Spinal cord (tissue), 10 donors: ENCODE results near the gene CHRNA1. TPM values are rescaled to one million over a fixed set of nuclear protein-coding genes. Genes with fewer than 3 reads are reported as not detected.
A peak's percentile ranks its signal among the peaks of the same experiment; 100 is the strongest.

Experiments used
- DNase-seq, 6 donors: peaks; one replicate each; pipeline versions ENCODE4 v3.0.0 to v3.0.0-alpha.2; 2013 to 2015; ENCODE audit warnings: low spot score in 6 of 6, low read depth in 4 of 6
- H3K27ac ChIP-seq: one replicate; pipeline ENCODE4 v1.5.1; 2013; ENCODE audit warnings: low read depth, low read length, control low read depth
- H3K27me3 ChIP-seq: one replicate; pipeline ENCODE4 v1.6.1; 2013; ENCODE audit warnings: low read length; ENCODE audit not compliant: control insufficient read depth, insufficient read depth
- H3K36me3 ChIP-seq: one replicate; pipeline ENCODE4 v1.6.1; 2013; ENCODE audit warnings: low read length; ENCODE audit not compliant: control insufficient read depth, insufficient read depth
- H3K4me1 ChIP-seq: one replicate; pipeline ENCODE4 v1.6.1; 2013; ENCODE audit warnings: low read length; ENCODE audit not compliant: control insufficient read depth, insufficient read depth
- H3K4me3 ChIP-seq: one replicate; pipeline ENCODE4 v1.5.1; 2013; ENCODE audit warnings: low read depth, low read length, control low read depth
- H3K9me3 ChIP-seq: one replicate; pipeline ENCODE4 v1.6.1; 2013; ENCODE audit warnings: low read length; ENCODE audit not compliant: control insufficient read depth, insufficient read depth
- WGBS: methylation state at CpG from one replicate; pipeline ENCODE4 v1.1.5; 2013; ENCODE audit warnings: missing lambda C conversion rate; ENCODE audit not compliant: insufficient coverage; 5-methylcytosine and 5-hydroxymethylcytosine counted together
- polyA plus RNA-seq, 2 donors: library from polyadenylated mRNA; unstranded; fragments of 120-200 nt; gene quantifications; one replicate each; pipeline ENCODE4 v1.2.1, GENCODE V29; 2013; ENCODE audit not compliant: insufficient read length in 2 of 2
- total RNA-seq, 2 donors: library from RNA; depleted of rRNA in 1 of 2; stranded (reverse); fragments of 120-200 nt in 1 of 2; fragments of >200 nt in 1 of 2; gene quantifications; one replicate each; pipeline versions ENCODE4 v1.2.3 to v1.2.4, GENCODE V29; 2013 to 2014
- donor health status: healthy.

CHRNA1 gene
- total and polyA plus RNA-seq, 4 donors = 0.20 to 0.68 (median 0.22) TPM

DNA sequence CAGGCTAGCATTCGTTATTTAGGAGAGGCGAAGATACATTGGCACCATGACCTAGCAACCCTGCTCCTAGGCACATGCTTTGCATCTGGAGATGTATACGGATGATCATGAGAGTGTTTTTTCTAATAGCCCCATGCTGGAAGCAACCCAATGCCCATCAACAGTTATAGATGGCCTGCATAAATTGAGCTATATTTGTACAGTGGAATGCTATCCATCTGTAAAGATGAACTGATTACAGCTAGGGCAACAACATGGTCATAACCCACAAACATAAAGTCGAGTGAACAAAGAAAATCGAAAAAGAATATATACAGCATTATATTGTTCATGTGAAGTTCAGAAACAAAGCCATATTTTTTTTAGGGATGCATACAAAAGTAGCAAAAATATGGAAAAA is 20.6 kb upstream of the CHRNA1 start:
- peaks cover 13% of the 10 kb centered on the region for H3K4me1 ChIP-seq
- no peak for DNase-seq
- no peaks in the 10 kb centered on the region for H3K36me3 ChIP-seq
- 100% methylated on average over 2 of the region's 5 CpGs for WGBS
- H3K9me3 ChIP-seq = no peaks in the 10 kb centered on the region
- H3K27me3 ChIP-seq = no peaks in the 10 kb centered on the region
- H3K4me3 ChIP-seq = no peak overlapping the region
- H3K27ac ChIP-seq = no peak overlapping the region

- Histone ChIP-seq H3K4me3 (no peak overlapping the region), H3K36me3 (no peaks in the 10 kb centered on the region), H3K9me3 (no peaks in the 10 kb centered on the region), H3K4me1 (peaks cover 13% of the 10 kb centered on the region), H3K27me3 (no peaks in the 10 kb centered on the region), H3K27ac (no peak overlapping the region)
- no peak for DNase-seq
- 87% methylated on average over 7 of the region's 7 CpGs for WGBS
Observed at GRCh38 chr2:174784316-174784715, 20.0 kb upstream of the CHRNA1 start.

DNA sequence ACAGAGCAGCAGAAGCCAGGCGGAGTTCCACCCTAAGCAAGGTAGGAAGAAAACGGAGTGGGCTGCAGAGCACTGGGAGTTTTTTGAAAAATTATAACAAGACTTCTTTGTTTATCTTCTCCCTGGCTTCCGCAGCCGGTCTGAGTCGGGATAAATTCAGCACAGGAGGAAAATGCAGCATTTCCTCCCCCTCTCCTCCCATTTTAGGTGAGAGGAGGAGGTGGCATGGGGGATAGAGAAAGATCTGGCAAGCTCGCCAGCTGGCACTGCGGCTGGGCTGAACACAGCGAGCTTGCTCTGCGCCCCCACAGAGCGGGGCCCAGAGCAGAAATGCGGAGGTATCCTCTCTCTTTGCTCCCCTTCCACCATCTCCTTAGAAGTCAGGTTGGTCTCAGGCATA is 17.7 kb upstream of the CHRNA1 start:
- DNase-seq = peak in 1 of 6 donors; percentile 59
- no peaks in the 10 kb centered on the region for H3K36me3 ChIP-seq
- H3K9me3 ChIP-seq = no peaks in the 10 kb centered on the region
- H3K27ac ChIP-seq = no peak overlapping the region
- H3K27me3 ChIP-seq = no peaks in the 10 kb centered on the region
- H3K4me3 ChIP-seq = no peak overlapping the region
- no CpG with 5 or more reads among the region's 11 CpGs for WGBS
- peaks cover 16% of the 10 kb centered on the region for H3K4me1 ChIP-seq

- H3K9me3 ChIP-seq = no peaks in the 10 kb centered on the region
- H3K27ac ChIP-seq = no peak overlapping the region
- DNase-seq = no peak
Observed at GRCh38 chr2:174781298-174781697, 17.0 kb upstream of the CHRNA1 start.

GRCh38 chr2:174780856-174781255 is 16.6 kb upstream of the CHRNA1 start:
- no peak for DNase-seq
- no peaks in the 10 kb centered on the region for H3K9me3 ChIP-seq
- H3K4me3 ChIP-seq = no peak overlapping the region
- H3K27ac ChIP-seq = no peak overlapping the region
- H3K27me3 ChIP-seq = no peaks in the 10 kb centered on the region
- no peaks in the 10 kb centered on the region for H3K36me3 ChIP-seq
- peaks cover 18% of the 10 kb centered on the region for H3K4me1 ChIP-seq
- 82% methylated on average over 6 of the region's 7 CpGs for WGBS

More at GRCh38 chr2:174781298-174781697, 17.0 kb upstream of the CHRNA1 start:
- WGBS = 95% methylated on average over 7 of the region's 9 CpGs
- Histone ChIP-seq H3K27me3 (no peaks in the 10 kb centered on the region), H3K4me3 (no peak overlapping the region), H3K36me3 (no peaks in the 10 kb centered on the region), H3K4me1 (peaks cover 18% of the 10 kb centered on the region)

DNA sequence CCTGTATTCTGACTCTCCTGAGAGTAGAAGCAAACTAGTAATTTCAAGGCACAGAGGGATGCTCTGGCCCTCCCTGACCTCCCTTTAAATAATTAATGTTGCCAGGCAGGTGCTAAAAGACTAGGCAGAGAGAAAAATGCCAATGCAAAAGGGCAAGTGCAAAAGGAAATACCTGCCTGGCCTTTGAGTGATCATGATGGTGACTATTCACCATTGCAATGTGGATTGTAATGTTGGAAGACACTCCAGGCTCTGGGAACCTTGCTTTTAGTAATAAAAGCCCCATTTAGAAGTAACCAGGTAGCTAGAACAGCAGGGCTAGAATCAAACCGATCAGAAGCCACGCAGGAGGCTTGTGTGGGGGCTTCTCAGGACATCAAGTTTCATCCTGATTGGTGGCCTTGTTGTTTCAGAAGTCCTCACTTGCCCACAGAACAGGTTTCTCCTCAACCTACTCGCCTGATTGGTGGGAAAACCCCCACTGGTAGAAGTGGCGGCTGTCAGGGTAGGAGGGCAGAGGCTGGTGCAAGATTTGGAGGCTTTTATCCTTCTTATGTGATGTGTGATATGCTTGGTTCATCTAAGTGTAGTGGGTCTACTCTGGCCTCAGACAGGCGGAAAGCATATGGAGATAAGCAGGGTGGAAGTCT is 16.0 kb upstream of the CHRNA1 start:
- Histone ChIP-seq H3K9me3 (no peaks in the 10 kb centered on the region), H3K4me3 (no peak overlapping the region), H3K4me1 (peaks cover 18% of the 10 kb centered on the region), H3K36me3 (no peaks in the 10 kb centered on the region), H3K27me3 (no peaks in the 10 kb centered on the region), H3K27ac (no peak overlapping the region)
- DNase-seq = no peak
- WGBS = 100% methylated on average over 3 of the region's 5 CpGs

DNA sequence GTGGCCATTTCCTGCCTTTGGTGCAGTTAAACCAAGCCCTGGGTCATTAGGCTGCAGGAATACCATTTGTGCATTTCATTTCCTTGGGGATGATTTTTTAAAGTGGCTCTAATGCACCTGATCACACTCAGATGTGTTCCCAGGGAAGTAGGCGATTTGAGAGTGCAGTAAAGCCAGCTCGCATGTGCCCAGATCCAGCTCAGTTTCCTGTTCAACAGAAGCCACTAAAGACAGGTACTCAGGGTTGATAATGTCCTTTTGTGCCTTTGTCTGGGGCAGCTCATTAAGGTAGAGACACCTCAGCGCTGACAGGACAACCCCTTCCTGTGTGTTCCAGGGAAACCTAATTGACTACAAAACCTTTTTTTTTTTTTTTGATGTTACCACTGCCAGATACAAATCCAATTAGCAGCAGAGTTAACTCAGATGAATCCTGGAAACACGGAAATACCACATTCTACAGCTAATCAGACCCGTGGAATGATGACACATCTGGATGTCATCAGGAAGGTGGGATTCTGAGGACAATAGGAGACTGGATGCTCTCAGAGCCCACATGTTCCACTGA is 15.2 kb upstream of the CHRNA1 start:
- Histone ChIP-seq H3K27ac (no peak overlapping the region), H3K4me3 (no peak overlapping the region), H3K27me3 (no peaks in the 10 kb centered on the region), H3K4me1 (peaks cover 18% of the 10 kb centered on the region), H3K36me3 (no peaks in the 10 kb centered on the region), H3K9me3 (no peaks in the 10 kb centered on the region)
- DNase-seq = no peak
- 63% methylated on average over 2 of the region's 5 CpGs for WGBS

- DNase-seq = no peak
- Histone ChIP-seq H3K27ac (no peak overlapping the region), H3K36me3 (no peaks in the 10 kb centered on the region), H3K4me3 (no peak overlapping the region), H3K27me3 (no peaks in the 10 kb centered on the region), H3K4me1 (peaks cover 18% of the 10 kb centered on the region), H3K9me3 (no peaks in the 10 kb centered on the region)
- 83% methylated on average over 13 of the region's 13 CpGs for WGBS
Observed at GRCh38 chr2:174778085-174778981, 14.1 kb upstream of the CHRNA1 start.

GRCh38 chr2:174777347-174778084 is 13.2 kb upstream of the CHRNA1 start:
- H3K4me3 ChIP-seq = no peak overlapping the region
- WGBS = 58% methylated on average over 5 of the region's 5 CpGs
- DNase-seq = peak in 1 of 6 donors; percentile 54
- no peaks in the 10 kb centered on the region for H3K36me3 ChIP-seq
- no peaks in the 10 kb centered on the region for H3K27me3 ChIP-seq
- no peaks in the 10 kb centered on the region for H3K9me3 ChIP-seq
- no peak overlapping the region for H3K27ac ChIP-seq
- peaks cover 18% of the 10 kb centered on the region for H3K4me1 ChIP-seq
